CD4-positive, alpha-beta T cell treated with Interleukin-15 for 1 hour (primary cell): ENCODE measurements around the gene NIN.

Experiments
- DNase-seq: peaks from one replicate; pipeline ENCODE4 v3.0.0-alpha.2; 2020

The NIN gene

DNA sequence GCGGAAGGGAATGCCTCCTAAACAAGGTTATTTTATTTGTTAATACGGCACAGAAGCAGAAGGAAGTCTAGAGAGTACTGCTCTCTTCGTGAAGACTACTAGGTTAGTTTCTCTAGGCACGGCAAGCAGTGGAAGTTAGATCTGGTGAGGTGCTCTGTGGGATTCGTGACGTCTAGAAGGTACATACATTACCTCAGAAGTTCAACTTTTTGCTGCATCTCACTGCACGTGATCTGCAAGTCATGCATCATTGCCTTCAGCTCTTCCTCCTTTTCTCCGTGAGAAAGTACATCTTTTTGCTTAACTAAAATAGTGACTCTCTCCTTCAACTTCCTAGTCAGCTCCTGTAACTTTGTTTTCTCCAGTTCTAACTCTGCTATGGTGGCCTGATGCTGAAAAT is 74.7 kb downstream of the NIN start:
- DNase-seq, result peak; percentile 66

DNA sequence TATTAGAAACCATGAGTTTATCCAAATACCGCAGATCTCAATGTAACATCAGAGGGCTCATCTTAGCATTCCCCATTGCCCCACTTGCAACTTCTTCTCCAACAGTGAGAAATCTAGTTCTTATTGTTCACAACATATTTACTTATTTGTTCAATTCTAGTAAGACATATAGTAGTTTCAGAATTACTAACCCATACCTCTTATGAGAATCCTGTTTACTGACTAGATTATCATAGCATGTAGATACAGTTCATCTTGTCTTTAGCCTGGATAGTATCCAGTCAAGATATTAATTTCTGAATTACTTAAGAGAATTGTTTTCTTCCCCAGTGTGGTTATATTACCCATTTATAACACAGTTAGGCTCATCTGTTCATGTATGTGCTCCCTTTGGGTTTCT is 80.6 kb downstream of the NIN start:
- no peak for DNase-seq

DNA sequence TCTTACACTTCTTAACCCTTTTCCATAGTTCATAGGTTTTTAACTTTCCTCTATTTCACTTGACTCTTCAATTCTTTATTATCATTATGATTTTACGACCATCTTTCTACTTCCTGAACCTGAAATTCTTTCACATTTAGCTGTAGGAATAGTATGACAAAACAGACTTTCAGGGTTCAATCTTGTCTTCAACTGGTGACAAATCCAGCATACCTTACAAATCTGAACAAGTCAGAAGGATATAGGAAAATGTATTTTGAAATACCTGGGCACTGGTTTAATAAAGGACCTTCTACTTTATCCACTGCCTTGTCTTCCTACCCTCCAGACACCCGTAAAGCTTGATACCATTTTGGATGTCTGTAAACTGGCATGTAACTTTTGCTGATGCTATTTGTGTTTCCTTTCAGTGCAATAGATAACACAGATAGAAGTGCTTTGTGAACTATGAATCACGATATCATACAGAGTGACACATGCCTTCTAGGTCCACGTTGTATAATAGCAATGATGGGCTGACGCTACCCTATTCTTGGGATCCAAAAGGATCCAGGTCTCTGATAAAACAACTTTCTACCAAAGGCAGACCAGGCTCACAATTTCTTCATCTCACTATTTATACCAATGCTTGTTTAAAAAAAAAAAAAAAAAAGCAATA is 85.4 kb downstream of the NIN start:
- no peak for DNase-seq

- DNase-seq, result no peak
These were observed 86.7 kb downstream of the NIN start for GRCh38 chr14:50744231-50744630.

GRCh38 chr14:50741567-50741966 is 89.4 kb downstream of the NIN start:
- no peak for DNase-seq

GRCh38 chr14:50740856-50741255 is 90.1 kb downstream of the NIN start:
- DNase-seq, result no peak

GRCh38 chr14:50739186-50739585 is 91.8 kb downstream of the NIN start:
- no peak for DNase-seq

- no peak for DNase-seq
These were observed 94.0 kb downstream of the NIN start for GRCh38 chr14:50736932-50737419.

GRCh38 chr14:50734950-50735695 is 95.8 kb downstream of the NIN start:
- DNase-seq, result no peak

DNA sequence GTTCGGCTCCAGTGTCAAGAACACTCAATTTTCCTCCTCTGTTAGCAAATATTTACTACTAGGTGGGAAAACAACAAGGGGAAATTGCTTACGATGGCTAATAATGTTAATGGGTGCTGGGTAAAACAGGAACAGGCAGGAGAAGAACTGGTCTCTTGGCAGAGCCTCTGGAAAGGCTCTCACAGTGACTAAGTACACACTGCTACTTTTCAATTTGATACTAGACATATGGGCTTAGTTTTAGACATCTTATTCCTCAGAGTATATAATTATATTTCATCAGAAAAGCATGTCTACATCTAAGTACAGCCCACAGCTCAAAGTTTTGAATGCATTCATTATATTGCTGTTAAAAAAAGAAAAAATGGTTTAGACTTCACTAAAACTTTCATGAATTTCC is 97.5 kb downstream of the NIN start:
- DNase-seq, result no peak

- no peak for DNase-seq
These were observed 102.1 kb downstream of the NIN start for GRCh38 chr14:50728836-50729235.

GRCh38 chr14:50726372-50727107 is 104.4 kb downstream of the NIN start:
- DNase-seq, result no peak

DNA sequence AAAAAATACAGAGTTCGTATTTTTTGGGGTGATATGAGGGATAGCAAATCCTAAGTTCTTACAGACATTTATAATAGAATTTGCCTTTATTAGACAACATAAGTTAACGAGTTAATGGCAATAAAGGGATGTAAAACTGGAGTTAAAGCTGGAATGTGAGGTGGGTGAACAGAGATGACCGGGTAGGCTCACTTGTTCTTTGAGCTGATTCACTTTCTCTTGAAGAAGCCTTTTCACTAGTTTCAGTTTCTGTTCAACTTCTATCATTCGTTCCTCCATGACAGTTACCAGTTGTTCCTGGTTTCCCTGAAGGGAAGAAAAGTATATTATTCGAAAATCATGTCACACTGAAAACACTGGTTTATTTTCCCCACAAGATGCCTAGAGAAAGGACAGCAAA is 105.2 kb downstream of the NIN start:
- DNase-seq, result no peak

GRCh38 chr14:50719911-50720759 is 110.8 kb downstream of the NIN start:
- no peak for DNase-seq

DNA sequence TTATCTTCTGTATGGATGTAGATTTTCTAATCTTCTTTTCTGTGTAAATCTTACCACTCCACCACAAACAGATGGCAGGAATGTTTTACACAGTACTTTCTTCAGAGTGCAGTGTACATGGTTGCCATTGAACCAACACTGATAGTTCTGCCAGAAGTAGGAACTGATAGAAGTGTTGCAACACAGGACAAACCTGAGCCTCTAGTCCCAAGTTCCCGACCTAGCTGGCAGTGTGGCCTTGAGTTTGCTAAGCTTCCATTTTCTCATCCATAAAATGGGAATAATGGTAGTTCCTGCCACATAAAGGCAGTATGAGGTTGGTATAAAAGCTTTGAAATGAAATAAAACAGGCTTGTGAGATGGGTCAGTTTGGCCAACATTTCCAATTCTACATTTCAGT is 112.0 kb downstream of the NIN start:
- DNase-seq, result no peak

GRCh38 chr14:50717811-50718210 is 113.2 kb downstream of the NIN start:
- DNase-seq, result no peak

DNA sequence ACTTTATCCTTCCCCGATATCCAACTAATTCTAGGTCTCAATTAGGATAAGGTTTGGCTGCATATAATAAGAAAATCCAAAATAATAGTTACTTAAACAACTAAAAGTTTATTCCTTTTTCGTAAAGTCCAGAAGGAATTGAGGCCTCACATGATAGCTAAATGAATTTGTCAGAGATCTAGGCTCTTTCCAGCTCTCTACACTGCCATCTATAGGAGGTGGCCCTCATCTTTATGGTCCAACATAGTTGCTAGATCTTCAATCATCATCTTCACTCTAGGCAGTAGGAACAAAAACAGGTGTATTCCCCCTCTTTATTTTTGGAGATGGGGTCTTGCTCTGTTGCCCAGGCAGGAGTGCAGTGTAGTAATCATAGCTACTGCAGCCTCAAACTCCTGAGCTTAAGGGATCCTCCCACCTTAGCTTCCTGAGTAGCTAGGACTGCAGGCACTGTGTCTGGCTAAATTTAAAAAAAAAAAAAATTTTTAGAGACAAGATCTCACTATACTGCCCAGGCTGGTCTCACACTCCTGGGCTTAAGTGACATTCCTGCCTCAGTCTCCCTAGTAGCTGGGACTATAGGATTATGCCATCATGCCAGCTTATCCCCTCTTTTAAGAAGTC is 116.4 kb downstream of the NIN start:
- no peak for DNase-seq

GRCh38 chr14:50711043-50711442 is 119.9 kb downstream of the NIN start:
- no peak for DNase-seq

DNA sequence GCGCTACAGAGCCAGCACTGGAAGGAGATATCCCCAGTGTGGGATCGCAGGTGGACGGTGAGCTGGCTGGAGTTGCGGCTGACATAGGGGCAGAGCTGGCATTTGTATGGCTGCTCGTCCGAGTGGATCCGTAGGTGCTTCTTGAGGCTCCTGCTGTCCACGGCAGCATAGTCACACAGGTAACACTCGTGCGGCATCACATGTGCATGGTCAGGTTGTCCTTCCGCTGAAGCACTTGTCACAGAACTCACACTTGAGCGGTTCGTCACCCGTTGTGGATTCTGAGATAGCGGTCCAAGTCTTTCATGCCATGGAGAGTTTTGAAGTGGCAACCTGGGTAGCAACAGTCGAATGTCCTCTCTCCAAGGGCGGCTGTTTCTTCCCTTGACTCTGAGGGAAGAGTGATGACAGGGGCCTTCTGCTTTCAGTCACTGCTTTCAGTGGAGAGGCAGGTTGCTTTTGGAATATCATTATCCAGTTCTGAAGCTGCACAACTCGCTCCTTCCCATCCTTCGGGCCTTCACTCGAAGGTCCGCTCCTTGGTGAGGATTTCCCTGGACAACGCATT is 125.9 kb downstream of the NIN start:
- no peak for DNase-seq

DNA sequence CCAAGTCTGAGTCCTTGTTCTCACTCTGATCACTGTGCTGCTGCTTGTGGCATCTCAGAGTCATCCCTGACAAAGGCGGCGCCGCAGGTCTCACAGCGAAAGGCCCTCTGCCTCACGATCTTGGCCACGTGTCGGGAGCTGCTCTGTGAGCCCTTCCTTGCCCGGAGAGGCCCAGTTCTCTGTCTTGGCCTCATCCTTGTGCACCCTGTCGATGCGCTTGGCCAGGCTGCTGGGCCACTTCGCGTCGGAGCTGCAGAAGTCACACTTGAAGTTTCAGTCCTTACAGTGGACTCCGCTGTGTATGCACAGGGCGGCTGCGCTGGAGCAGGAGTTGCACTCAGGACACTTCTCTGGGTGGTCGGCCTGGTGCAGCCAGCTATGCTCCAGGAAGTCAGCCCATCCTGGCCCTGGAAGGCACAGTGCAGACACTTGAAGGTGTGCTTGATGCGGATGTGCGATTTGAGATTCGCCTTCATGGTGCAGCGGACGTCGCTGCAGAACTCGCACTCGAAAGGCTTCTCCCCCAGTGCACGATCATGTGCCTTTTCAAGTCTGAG is 126.4 kb downstream of the NIN start:
- no peak for DNase-seq

- DNase-seq, result no peak
These were observed 133.2 kb downstream of the NIN start for GRCh38 chr14:50697659-50698290.
